IPS-18c (cell line): ENCODE results near the gene NFIC.
"Not testable (repeated sequence)": the region's sequence is repeated elsewhere in the genome, so short reads cannot be mapped to it uniquely, and the experiment has no call there.

Source experiments
- H3K4me3 ChIP-seq: 2 replicates; pipeline ENCODE4 v1.7.0; 2013; ENCODE audit warnings: low read depth, mild to moderate bottlenecking, low read length, moderate library complexity; ENCODE audit not compliant: insufficient read depth
- H3K9me3 ChIP-seq: one replicate; pipeline ENCODE4 v1.6.1; 2013; ENCODE audit warnings: mild to moderate bottlenecking, low read length, moderate library complexity; ENCODE audit not compliant: control insufficient read depth, insufficient read depth

The NFIC gene

DNA sequence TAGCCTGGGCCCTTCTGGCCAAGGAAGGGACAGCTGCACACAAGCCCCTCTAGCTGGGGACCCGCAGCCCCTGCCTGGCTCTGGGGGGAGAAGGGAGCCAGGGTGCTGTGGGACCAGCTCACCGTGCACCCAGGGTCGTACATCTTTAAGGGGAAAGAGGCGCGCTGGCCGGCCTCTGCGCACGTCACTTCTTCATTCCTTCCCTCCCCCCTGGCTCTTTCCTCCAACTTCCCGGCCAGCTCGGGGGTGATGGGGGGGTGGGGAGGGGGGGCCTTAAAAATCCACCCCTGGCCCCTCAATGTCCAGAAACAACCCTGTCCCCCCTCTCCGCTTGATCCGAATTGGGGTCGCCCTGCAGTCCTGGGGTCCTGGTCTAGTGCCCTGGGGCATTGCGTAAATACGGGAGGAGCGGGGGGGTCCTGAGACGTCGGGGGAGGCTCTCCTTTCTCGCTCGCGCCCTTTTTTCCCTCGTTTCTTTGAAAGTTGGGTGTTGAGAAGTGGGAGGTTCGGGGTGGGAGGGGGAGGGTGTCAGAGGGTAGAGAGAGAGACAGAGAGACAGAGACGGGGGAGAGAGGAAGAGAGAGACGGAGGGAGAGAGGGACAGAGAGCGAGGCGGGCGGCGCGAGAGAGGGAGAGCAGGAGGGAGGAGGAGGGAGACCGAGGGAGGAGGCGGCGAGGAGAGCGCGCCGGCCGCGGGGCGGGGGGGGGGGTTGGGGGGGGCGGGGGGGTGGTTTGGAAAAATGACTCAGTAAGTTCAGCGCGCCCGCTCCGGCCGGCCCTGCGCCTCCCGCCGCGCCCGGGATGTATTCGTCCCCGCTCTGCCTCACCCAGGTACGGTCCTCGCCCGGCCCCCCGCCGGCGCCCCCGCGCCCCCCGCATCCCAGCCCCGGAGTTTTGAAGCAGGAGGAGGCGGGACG, at the start of gene NFIC:
Gene NFIC (plus strand): TSS at position 748 of the 917 bp plus-strand sequence. CDS start 54 bp downstream, at position 802.
- H3K4me3 ChIP-seq = peak within 1 kb of the TSS; percentile 40

DNA sequence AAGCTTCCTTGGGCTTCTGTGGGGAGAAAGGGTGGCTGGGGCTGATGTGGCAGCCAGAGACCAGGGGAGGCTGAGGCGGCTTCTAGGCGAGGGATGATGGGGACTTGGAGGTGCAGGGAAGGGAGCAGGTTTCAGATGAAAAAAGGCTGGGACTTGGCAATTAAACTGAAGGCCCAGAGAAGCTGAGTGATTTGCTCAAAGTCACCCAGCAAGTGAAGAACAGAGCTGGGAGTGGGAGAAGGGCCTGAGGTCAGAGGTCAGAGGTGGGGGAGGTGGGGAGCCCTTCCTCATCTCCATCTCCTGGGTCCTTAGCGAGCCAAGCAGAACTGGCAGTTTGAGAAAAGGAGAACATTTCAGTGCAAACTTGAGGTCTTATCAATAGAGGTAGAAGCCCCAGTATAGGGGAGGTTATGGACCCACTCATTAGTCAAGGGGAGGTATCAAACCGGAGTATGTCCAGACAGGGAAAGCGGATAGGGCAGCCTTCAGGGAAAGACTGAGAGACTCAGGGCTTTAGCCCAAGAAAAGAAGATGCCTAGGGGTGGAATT, 49.6 kb upstream of the NFIC start:
- Histone ChIP-seq H3K9me3 (no peaks in the 10 kb centered on the region), H3K4me3 (no peak overlapping the region)

More for the DNA sequence above, at the start of gene NFIC:
- H3K9me3 ChIP-seq = no peaks in the 10 kb centered on the region

DNA sequence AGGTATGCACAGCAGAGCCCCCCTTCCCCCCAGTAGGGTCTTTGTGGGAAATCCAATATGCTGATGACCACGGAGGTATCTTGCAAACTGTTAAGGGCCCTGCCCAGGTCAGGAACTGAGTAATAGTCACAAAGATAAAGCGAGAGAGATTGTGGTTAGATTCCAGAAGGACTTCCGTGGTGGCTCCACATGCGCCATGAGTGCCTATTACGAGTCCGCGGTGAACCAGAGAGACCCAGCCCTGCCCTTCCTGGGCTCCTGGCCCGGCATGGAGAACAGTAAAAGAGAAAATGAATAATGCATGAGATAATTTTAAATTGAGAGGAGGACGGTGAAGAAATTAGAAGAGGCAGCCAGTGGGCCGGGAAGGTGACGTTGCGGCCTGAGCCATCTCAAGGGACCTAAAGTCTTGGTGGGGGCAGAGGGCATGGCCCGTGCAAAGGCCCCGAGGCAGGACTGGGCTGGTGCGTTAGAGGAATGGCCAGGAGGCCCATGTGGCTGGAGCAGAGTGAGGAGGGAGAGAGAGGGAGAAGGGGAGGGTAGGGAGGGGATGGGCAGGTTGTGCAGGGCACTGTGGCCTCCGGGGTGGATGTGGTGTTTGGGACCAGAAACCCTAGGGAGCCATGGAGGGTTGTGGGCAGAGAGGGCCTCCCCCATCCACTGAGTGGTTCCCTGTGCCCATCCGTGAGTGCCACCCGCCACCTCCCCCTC, 46.6 kb upstream of the NFIC start:
- Histone ChIP-seq H3K4me3 (no peak overlapping the region), H3K9me3 (no peaks in the 10 kb centered on the region)

DNA sequence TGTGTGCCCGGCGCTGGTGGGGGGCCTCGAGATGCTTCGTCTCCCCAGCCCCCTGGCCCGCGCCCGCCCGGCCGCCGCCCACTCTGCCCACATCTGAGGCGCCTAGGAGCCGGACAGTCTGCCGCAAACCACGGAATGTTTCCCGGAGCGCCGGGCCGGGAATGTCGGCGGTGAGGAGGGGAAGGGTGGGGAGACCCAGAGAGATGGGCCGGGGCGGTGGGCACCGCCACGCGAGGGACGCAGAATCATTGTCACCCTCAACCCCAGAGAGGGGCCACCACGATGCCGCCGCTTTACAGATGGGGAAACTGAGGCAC, 46.1 kb upstream of the NFIC start:
- H3K4me3 ChIP-seq = no peak overlapping the region
- H3K9me3 ChIP-seq = no peaks in the 10 kb centered on the region

DNA sequence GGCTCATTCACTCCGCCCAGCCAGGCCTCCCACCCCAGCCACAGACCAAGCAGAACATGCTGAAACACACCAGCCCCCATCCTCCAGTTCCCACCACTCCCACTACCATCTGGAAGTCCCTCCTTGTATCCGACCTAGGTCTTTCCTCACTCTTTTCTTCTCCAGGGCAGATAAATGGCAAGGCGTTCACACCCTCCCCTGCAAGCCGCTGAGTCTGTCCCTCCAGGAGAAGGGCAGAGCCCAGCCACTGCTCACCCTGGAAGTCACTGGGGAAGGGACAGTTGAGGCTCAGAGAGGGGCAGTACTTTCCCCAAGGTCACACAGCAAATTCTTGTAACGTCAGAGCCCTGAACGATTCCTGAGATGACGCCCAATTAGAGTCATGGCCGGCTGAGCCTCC, 45.5 kb upstream of the NFIC start:
- H3K9me3 ChIP-seq = no peaks in the 10 kb centered on the region
- H3K4me3 ChIP-seq = no peak overlapping the region

DNA sequence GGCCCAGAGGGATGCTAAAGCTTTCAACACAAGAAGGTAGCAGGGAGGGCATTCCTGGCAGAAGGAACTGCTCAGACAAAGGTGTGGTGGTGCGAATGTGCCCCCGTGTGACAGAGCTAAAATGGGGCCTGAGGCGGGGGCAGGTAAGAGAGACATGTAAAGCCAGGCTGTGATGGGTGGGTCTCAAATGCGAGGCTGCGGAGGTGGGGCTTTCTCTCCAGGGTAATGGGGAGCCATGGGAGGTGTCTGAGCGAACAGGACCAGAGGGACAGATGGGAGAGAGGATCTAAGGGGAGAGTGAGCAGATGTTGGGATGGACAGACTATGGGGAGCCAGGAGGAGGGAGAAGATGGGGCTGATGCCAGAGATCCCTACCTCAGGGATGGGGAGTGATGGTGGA, 44.7 kb upstream of the NFIC start:
- Histone ChIP-seq H3K4me3 (no peak overlapping the region), H3K9me3 (no peaks in the 10 kb centered on the region)

DNA sequence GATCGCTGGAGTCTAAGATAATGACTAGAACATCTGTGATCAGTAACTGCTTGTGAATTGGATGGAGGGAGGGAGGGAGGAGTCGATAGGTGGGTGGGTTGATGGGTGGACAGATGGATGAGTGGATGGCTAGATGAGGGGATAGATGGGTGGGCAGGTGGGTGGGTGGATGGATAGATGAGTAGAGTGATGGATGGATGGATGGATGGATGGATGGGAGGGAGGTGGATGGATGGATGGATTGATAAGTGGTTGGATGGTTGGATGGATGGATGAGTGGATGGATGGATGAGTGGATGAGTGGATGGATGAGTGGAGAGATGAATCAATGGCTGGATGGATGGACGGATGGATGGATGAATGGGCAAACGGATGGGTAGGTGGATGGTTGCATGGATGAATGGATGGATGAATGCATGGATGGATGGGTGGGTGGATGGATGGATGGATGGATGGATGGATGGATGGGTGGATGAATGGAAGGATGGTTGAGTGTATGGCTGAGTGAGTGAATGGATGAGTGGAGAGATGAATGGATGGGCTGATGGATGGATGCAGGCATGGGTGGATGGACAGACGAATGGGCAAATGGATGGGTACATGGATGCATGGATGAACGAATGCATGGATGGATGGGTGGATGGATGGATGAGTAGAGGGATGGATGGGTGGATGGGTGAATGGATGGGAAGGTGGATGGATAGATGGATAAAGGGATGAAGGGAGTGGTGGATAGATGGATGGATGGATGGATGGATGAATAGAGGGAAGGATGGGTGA, 44.0 kb upstream of the NFIC start:
- Histone ChIP-seq H3K9me3 (no peaks in the 10 kb centered on the region), H3K4me3 (no peak overlapping the region)

DNA sequence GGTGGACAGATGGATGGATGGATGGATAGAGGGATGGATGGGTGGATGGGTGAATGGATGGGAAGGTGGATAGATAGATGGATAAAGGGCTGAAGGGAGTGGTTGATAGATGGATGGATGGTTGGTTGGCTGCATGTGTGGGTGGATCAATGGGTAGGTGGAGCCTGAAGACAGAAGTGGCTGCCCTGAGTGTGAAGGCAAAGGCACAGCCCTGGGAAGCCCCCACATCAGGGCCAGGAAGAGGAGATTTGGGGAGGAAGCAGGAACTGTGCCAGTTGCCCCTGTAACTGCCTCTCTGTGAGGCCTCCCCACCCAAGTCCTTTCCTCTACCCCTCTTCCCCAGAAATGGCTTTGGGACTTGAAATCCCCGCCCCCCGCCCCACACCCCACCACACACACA, 43.4 kb upstream of the NFIC start:
- no peaks in the 10 kb centered on the region for H3K9me3 ChIP-seq
- no peak overlapping the region for H3K4me3 ChIP-seq

DNA sequence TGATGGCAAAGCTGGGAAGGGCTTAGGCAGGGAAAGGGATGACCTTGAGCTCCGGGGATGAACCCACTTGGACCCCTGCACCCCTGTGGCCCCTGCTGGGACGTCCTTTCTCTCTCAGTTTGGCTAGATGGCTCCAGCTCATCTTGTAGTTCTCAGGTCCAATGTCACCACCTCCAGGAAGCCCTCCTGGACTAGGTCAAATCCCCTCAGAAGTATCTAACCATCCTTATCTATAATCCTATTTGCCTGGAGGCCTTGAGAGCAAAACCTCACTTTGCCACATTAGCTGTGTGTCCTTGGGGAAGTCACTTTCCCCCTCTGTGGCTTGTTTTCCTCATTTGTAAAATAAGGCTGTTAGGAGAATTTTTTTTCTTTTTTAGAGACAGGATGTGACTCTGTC, 42.7 kb upstream of the NFIC start:
- Histone ChIP-seq H3K4me3 (no peak overlapping the region), H3K9me3 (no peaks in the 10 kb centered on the region)

DNA sequence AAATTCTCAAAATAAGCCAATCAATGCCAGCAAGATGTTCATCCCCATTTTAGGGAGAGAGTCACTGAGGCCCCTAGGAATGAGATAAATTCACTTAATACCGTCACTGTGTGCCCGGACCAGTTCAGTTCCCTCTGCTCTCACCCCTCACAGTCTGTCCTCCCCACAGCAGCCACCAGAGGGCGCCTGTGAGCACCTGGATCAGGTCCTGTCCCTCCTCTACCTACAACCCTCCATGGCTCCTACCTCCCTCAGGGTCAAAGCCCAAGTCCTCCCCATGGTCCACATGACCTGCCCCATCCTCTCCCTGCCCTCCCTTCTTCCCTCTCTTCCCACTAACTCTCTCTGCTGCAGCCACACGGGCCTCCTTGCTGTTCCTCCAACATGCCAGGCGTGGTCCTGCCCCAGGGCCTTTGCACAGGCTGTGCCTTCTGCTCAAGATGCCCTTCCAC, 42.0 kb upstream of the NFIC start:
- Histone ChIP-seq H3K9me3 (no peaks in the 10 kb centered on the region), H3K4me3 (no peak overlapping the region)

DNA sequence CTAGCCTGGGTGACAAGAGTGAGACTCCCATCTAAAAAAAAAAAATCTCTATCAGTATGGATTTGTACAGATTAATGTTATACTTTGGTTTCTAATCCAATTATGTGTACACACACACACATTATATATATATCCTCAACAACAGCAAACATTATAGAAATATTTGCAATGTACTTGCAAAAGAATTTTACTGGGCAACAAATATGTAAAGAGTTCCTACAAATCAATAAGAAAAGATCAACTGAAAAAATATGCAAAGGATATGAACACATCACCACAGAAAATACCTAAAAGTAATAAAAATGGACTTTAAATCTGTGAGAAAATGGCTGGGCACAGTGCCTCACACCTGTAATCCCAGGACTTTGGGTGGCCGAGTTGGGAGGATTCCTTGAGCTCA, 40.9 kb upstream of the NFIC start:
- Histone ChIP-seq H3K4me3 (no peak overlapping the region), H3K9me3 (no peaks in the 10 kb centered on the region)

DNA sequence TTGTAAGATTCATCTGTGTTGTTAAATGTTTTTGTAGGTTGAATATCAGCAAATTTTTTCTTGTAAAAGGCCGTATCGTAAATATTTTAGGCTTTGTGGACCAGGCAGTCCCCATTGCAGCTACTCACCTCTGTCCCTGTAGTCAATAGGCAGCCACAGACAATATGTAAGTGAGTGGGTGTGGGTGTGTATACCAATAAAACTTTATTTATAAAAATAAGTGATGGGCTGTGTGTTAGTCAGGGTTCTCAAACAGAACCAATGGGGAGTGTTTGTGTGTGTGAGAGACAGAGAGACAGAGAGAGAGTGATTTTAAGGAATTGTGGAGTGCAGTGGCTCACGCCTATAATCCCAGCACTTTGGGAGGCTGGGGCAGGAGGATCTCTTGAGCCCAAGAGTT, 37.6 kb upstream of the NFIC start:
- no peak overlapping the region for H3K4me3 ChIP-seq
- H3K9me3 ChIP-seq = no peaks in the 10 kb centered on the region

DNA sequence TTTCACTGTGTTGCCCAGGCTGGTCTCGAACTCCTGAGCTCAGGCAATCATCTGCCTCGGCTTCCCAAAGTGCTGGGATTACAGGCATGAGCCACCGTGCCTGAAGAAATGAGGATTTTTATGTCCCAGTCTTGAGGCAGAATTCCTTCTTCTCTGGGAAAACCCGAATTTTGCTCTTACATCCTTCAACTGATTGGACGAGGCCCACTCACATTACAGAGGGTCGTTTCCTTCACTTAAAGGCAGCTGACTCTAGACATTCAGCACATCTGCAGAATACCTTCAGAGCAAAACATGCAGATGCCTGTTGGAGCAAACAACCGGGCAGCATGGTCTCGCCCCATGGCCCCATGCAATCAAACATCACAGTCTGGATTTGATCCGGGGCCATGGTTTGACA, 36.3 kb upstream of the NFIC start:
- Histone ChIP-seq H3K4me3 (no peak overlapping the region), H3K9me3 (no peaks in the 10 kb centered on the region)

DNA sequence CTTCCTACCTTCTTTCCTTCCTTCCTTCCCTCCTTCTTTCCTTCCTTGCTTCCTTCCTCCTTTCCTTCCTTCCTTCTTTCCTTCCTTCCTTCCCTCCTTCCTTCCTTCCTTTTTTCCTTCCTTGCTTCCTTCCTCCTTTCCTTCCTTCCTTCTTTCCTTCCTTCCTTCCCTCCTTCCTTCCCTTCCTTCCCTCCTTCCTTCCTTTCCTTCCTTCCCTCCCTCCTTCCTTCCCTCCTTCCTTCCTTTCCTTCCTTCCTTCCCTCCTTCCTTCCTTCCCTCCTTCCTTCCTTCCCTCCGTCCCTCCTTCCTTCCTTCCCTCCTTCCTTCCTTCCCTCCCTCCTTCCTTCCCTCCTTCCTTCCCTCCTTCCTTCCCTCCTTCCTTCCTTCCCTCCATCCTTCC, 34.2 kb upstream of the NFIC start:
- not testable (repeated sequence) for H3K4me3 ChIP-seq, H3K9me3 ChIP-seq

DNA sequence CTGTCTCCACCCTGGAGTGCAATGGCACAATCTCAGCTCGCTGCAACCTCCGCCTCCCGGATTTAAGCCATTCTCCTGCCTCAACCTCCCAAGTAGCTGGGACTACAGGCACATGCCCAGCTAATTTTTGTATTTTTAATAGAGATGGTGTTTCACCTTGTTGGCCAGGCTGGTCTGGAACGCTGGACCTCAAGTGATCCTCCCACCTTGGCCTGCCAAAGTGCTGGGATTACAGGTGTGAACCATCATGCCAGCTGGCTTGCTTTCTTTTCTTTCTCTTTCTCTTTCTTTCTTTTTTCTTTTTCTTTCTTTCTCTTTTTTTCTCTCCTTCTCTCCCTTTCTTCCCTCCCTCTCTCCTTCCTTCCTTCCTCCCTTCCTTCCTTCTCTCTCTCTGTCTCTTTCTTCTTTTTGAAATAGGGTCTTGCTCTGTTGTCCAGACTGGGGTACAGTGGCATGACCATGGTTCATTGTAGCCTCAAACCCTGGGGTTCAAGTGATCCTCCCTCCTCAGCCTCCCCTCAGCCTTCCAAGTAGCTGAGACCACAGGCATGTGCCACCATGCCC, 33.3 kb upstream of the NFIC start:
- Histone ChIP-seq H3K4me3 (no peak overlapping the region), H3K9me3 (no peaks in the 10 kb centered on the region)

DNA sequence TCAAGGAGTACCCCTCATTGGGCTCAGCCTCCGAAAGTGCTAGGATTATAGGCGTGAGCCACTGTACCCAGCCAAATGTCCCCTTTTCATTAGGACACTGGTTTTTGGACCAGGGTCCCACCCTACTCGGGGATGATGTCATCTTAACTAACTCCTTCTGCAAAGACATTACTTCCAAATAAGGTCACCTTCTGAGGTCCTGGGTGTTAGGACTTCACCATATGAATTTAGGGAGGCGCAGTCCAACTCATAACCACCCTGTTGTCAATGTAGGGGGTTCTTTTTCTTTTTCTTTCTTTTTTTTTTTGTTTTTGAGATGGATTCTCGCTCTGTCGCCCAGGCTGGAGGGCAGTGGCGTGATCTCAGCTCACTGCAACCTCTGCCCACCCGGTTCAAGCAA, 32.7 kb upstream of the NFIC start:
- Histone ChIP-seq H3K9me3 (no peaks in the 10 kb centered on the region), H3K4me3 (no peak overlapping the region)

DNA sequence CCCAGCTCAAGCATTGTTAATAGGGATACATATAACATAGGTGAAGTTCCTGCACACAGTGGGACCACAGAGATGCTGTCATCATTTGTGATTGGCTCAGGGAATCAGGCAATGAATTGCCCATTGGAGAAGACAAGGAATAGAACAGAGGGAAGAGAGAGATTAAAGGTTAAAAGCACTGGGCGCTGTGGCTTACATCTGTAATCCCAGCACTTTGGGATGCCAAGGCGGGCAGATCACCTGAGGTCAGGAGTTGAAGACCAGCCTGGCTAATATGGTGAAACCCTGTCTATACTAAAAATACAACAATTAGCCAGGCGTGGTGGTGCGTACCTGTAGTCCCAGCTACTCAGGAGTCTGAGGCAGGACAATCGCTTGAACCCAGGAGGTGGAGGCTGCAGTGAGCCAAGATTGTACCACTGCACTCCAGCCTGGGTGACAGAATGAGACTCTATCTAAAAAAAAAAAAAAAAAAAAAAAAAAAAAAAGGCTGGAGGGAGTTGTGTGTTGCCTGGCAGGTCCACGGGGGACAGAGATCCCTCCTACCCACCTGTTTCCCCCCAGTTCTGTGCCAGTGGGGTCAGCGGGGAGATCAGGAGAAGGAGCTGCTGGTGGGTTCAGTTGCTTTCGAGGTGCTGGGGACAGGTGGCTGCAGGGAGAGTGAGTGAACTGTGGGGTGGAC, 31.5 kb upstream of the NFIC start:
- H3K9me3 ChIP-seq, H3K4me3 ChIP-seq: not testable (repeated sequence)
